ENCODE measurements around the gene MCM3AP. TPM values are rescaled to one million over a fixed set of nuclear protein-coding genes. Genes with fewer than 3 reads are reported as not detected.

The MCM3AP gene
- total and polyA plus RNA-seq, 2 experiments from 2014 or later = 39.6 to 106 TPM

DNA sequence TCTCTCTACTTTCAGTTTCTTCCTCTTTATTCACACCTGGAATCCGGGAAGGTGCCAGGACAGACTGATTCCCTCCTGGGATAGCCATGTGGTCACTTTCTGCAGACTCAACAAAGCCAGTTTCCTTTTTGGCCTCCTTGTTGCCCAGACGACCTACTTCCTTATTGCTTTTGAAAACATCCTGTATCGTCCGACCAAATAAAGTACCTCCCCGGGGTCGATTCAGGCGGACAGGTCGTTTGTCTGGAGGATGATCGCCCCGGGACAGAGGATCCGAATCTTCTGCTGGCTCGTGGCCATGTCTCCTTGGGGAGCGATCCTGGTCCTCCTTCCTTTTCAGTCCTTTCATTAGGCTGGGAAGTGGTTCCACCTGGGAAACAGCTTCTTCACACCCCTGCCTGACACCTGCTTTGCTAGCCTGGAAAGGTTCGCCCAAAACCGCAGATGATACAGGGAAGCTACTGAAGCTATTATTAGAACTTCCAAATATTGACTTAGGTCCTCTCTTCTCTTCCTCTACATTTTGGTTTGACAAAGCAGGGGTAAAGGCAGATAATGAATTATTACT is 1.2 kb downstream of the MCM3AP start:
- H3K27me3 ChIP-seq = no peaks in the 10 kb centered on the region
- no peak for DNase-seq (ENCODE audit: low read depth in 1 of 2, low spot score in 1 of 2)
- H3K9me3 ChIP-seq (ENCODE audit: low read depth) = no peaks in the 10 kb centered on the region
- no peak overlapping the region for H3K27ac ChIP-seq
- TF ChIP-seq, protein P1, sequence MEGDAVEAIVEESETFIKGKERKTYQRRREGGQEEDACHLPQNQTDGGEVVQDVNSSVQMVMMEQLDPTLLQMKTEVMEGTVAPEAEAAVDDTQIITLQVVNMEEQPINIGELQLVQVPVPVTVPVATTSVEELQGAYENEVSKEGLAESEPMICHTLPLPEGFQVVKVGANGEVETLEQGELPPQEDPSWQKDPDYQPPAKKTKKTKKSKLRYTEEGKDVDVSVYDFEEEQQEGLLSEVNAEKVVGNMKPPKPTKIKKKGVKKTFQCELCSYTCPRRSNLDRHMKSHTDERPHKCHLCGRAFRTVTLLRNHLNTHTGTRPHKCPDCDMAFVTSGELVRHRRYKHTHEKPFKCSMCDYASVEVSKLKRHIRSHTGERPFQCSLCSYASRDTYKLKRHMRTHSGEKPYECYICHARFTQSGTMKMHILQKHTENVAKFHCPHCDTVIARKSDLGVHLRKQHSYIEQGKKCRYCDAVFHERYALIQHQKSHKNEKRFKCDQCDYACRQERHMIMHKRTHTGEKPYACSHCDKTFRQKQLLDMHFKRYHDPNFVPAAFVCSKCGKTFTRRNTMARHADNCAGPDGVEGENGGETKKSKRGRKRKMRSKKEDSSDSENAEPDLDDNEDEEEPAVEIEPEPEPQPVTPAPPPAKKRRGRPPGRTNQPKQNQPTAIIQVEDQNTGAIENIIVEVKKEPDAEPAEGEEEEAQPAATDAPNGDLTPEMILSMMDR (IDR thresholded peaks at IDR 0.05; ENCODE audit: low read depth, low read length) = no peak
- H3K4me1 ChIP-seq (ENCODE audit: low read depth) = peaks cover 19% of the 10 kb centered on the region
- peaks cover 21% of the 10 kb centered on the region for H3K36me3 ChIP-seq
- no peak overlapping the region for H3K4me3 ChIP-seq

DNA sequence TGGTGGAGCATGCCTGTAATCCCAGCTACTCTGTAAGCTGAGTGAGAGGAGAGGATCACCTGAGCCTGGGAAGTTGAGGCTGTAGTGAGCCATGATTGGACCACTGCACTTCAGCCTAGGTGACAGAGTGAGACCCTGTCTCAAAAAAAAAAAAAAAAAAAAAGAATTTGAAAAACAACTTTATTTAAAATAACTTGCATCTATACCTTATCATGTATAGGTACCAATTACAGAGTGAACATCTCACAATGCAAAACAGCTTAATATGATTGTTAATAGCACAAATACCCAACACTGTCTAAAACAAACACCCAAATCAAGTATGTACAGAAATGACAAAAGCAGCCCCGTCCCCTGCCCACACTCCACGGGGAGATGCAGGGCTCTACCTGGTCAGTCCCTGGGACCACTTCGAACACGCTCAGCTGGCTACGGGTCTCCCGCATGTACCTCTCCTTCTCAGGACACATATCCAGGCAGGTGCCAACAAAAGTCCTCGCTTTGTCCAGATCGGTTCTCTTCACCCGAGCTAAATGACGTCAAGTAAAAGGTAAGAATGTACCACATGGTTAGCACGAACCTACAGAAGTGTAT is 10.5 kb downstream of the MCM3AP start:
- Histone ChIP-seq H3K4me3 (no peak overlapping the region), H3K27ac (no peak overlapping the region), H3K36me3 (peaks cover 77% of the 10 kb centered on the region), H3K4me1 (ENCODE audit: low read depth) (no peaks in the 10 kb centered on the region), H3K9me3 (ENCODE audit: low read depth) (no peaks in the 10 kb centered on the region), H3K27me3 (no peaks in the 10 kb centered on the region)
- DNase-seq (ENCODE audit: low read depth in 1 of 2, low spot score in 1 of 2) = no peak
- TF ChIP-seq, protein P1 (IDR thresholded peaks at IDR 0.05; ENCODE audit: low read depth, low read length) = no peak

DNA sequence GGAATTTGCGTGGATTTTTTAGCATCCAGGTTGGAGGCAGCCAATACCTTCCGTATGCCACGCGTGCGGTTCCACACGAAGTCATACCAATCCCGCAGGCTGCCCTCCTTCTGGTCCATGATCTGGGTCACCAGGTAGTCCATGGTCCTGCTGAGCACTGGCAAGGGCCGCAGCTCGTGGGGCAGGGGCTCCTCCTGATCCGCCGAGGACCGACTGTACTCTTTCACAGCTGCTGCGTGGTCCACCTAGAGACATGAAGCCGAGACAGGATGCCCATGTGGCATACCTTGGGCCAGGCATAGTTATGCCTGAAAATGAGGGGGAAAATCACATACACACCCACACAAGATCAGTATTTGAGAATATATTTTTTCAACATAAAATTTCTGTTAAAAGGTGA is 12.1 kb downstream of the MCM3AP start:
- H3K27me3 ChIP-seq = no peaks in the 10 kb centered on the region
- TF ChIP-seq, protein P1 (IDR thresholded peaks at IDR 0.05; ENCODE audit: low read depth, low read length) = no peak
- peaks cover 83% of the 10 kb centered on the region for H3K36me3 ChIP-seq
- no peak overlapping the region for H3K27ac ChIP-seq
- no peaks in the 10 kb centered on the region for H3K9me3 ChIP-seq (ENCODE audit: low read depth)
- no peak for DNase-seq (ENCODE audit: low read depth in 1 of 2, low spot score in 1 of 2)
- H3K4me1 ChIP-seq (ENCODE audit: low read depth) = no peaks in the 10 kb centered on the region
- no peak overlapping the region for H3K4me3 ChIP-seq

DNA sequence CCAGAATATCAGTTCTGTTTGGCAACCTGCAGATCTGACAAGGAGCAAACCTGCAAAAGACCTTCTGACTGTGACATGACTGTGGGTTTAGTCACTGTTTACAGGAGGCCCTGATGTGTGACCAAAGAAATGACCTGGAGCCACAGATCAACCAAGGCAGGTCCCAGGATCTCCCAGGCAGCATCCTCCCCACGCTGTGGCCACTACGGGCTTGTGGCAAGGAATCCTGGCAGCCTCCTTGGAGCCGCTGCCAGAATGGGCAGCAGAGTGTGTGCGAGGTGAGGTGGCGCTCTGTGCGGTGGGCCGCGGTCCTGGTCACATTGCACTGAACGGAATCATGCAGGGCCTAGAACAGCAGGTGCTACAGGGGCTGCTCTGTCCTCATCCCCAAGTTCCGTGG is 15.9 kb downstream of the MCM3AP start:
- DNase-seq (ENCODE audit: low read depth in 1 of 2, low spot score in 1 of 2) = no peak
- peaks cover 72% of the 10 kb centered on the region for H3K36me3 ChIP-seq
- no peaks in the 10 kb centered on the region for H3K9me3 ChIP-seq (ENCODE audit: low read depth)
- TF ChIP-seq, protein P1 (IDR thresholded peaks at IDR 0.05; ENCODE audit: low read depth, low read length) = no peak
- no peak overlapping the region for H3K4me3 ChIP-seq
- no peak overlapping the region for H3K27ac ChIP-seq
- H3K27me3 ChIP-seq = no peaks in the 10 kb centered on the region
- no peaks in the 10 kb centered on the region for H3K4me1 ChIP-seq (ENCODE audit: low read depth)

DNA sequence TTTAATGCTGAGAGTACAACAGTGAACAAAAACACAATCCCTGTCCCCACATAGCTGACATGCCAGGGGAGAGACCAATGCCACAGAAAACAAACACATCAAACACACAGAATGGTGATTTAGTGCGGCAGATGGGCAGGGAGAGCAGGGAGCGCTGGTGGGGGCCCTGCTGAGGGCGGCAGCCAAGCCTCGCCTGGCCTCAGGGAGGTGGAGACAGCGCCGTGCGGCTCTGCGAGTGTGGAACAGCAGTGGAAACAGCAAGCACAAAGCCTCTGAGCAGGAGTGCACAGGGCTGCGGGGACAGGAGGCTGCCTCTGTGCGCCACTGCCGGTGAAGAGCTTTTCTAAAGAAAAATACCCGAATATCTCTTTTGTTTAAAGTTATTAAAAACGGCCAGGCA is 17.0 kb downstream of the MCM3AP start:
- Histone ChIP-seq H3K27me3 (no peaks in the 10 kb centered on the region), H3K4me3 (no peak overlapping the region), H3K27ac (no peak overlapping the region), H3K4me1 (ENCODE audit: low read depth) (no peaks in the 10 kb centered on the region), H3K9me3 (ENCODE audit: low read depth) (no peaks in the 10 kb centered on the region), H3K36me3 (peaks cover 65% of the 10 kb centered on the region)
- no peak for DNase-seq (ENCODE audit: low read depth in 1 of 2, low spot score in 1 of 2)
- TF ChIP-seq, protein P1 (IDR thresholded peaks at IDR 0.05; ENCODE audit: low read depth, low read length) = no peak
